ENCODE results near the gene TUB. TPM values are rescaled to one million over a fixed set of nuclear protein-coding genes. Genes with fewer than 3 reads are reported as not detected.

The TUB gene
- polyA plus RNA-seq, 1 donor, result 15.2 TPM

DNA sequence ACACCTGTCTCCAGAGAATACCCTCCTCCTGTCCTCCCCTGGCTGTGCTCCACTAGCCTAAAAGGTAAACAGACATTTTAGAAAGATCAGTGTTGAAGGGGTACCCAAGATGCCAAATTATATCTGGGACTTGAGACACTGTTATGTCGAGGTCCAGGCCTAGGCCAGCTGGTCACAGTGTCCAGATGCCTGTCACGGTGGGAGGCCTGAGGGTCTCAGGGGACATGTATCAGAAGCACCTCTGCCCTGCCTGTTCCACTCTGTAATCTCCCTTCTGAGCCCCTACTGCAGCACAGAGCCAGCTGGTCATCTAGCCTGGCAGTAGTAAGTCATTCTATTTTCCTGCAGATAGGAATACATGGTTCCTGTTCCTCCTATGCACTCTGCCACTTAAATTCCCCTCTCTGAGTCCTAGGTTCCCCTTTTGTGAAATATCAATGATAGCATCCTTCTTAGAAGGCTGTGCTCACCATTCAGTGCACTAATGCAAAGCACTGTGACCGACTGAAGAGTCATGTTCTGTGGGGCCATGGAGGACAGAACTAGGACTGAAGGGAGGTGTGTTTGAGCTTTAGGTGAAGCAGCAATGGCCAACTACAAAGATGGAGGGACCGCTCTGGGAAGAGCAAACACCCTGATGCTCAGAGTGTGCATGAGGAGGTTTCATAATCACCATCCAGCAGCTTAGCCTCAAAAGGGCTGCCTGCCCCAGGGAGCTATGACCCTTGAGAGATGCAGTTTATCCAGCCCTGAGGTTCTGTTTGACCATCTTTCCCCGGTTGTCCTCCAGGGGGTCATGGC lies 44.8 kb upstream of the TUB start:
- no peak for DNase-seq

DNA sequence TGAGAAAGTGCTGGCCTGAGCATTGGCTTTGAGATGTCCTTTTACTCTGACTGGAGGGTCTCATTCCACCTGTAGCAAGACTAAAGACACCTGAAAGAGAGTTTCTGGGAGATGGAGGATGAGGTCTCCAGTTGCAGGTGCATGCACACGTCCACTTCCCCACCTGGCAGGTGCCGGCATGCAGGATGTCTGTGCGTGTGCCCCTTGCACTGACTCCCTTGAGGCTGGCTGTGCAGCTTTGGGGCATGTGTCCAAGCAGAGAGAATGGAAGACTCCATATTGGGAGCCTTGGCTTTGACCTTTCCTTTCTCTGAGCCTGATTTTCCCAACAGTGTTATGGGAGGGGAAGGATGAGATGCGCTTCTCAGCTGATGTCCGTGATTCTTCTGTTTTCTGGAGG lies 44.0 kb upstream of the TUB start:
- Histone ChIP-seq H3K27me3 (ENCODE audit: control insufficient read depth, insufficient read depth, low read length) (no peaks in the 10 kb centered on the region), H3K27ac (ENCODE audit: low read length) (no peak overlapping the region), H3K4me3 (ENCODE audit: low read length) (no peak overlapping the region), H3K9me3 (ENCODE audit: control insufficient read depth, low read depth, low read length) (no peaks in the 10 kb centered on the region), H3K4me1 (ENCODE audit: control insufficient read depth, insufficient read depth, low read length) (peaks cover 14% of the 10 kb centered on the region), H3K36me3 (ENCODE audit: control insufficient read depth, insufficient read depth, low read length) (no peaks in the 10 kb centered on the region)
- DNase-seq, result no peak
- no CpG with 5 or more reads among the region's 5 CpGs for WGBS (ENCODE audit: insufficient coverage, low lambda C conversion rate)

More for the DNA sequence above, 44.8 kb upstream of the TUB start:
- 100% methylated on average over 1 of the region's 5 CpGs for WGBS (ENCODE audit: insufficient coverage, low lambda C conversion rate)
- H3K36me3 ChIP-seq (ENCODE audit: control insufficient read depth, insufficient read depth, low read length), result no peaks in the 10 kb centered on the region
- H3K4me1 ChIP-seq (ENCODE audit: control insufficient read depth, insufficient read depth, low read length), result peaks cover 14% of the 10 kb centered on the region
- no peak overlapping the region for H3K4me3 ChIP-seq (ENCODE audit: low read length)
- H3K9me3 ChIP-seq (ENCODE audit: control insufficient read depth, low read depth, low read length), result no peaks in the 10 kb centered on the region
- H3K27me3 ChIP-seq (ENCODE audit: control insufficient read depth, insufficient read depth, low read length), result no peaks in the 10 kb centered on the region
- H3K27ac ChIP-seq (ENCODE audit: low read length), result no peak overlapping the region

DNA sequence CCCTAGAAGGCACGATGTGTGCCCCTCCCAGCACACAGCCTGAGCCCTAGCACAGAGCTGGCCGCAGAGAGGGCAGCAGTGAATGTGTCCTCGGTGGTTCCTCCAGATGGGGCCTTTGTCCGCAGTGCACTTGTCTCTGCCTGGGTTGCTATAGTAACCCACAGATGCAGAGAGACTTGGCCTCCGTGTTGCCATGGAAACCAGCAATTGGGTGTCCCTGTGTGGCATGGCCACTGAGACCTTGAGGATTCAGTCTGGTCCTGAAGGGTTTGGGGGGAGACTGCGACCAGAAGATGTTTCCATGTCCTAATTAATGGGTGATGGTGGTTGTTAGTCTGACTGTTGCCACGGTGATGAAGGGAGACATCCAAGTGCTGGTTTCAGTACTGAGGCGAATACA lies 42.6 kb upstream of the TUB start:
- no peaks in the 10 kb centered on the region for H3K9me3 ChIP-seq (ENCODE audit: control insufficient read depth, low read depth, low read length)
- H3K36me3 ChIP-seq (ENCODE audit: control insufficient read depth, insufficient read depth, low read length), result no peaks in the 10 kb centered on the region
- H3K27me3 ChIP-seq (ENCODE audit: control insufficient read depth, insufficient read depth, low read length), result no peaks in the 10 kb centered on the region
- DNase-seq, result no peak
- H3K4me3 ChIP-seq (ENCODE audit: low read length), result no peak overlapping the region
- H3K4me1 ChIP-seq (ENCODE audit: control insufficient read depth, insufficient read depth, low read length), result peaks cover 12% of the 10 kb centered on the region
- WGBS (ENCODE audit: insufficient coverage, low lambda C conversion rate), result no CpG with 5 or more reads among the region's 8 CpGs
- H3K27ac ChIP-seq (ENCODE audit: low read length), result no peak overlapping the region

DNA sequence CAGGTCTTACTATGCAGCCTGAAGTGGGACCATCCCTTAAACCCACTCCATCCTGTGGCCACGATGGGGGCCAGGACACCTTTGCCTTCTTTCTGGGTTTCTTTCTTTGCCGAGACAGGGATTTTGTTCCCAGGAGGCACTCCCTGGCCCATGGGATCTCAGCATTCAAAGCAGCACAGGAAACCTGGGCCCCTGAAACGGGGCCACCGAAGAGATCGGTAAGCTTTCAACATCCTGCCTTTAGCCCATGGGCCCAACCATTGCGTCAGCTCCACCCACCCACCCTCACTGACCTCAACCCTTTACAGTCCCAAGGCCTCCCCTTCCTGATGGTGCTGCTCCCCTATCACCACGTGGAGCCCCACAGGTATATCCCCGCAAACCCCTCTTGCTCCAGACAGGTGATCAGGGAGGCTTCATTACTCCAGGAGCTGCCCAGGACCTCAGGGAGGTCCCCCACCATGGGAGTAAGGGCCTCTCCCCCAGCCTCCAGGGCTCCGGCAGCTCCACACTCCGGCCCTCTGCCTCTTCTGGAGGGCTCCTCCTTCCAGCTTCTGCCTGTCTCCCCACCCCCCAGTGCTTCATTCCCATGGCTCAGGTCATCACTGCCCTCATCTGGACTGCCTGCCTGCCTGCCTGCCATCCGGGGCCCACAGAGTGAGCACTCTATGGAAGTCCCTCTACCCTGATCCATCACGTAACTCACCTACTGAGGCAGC lies 42.0 kb upstream of the TUB start:
- Histone ChIP-seq H3K4me1 (ENCODE audit: control insufficient read depth, insufficient read depth, low read length) (peaks cover 6% of the 10 kb centered on the region), H3K9me3 (ENCODE audit: control insufficient read depth, low read depth, low read length) (no peaks in the 10 kb centered on the region), H3K27ac (ENCODE audit: low read length) (no peak overlapping the region), H3K36me3 (ENCODE audit: control insufficient read depth, insufficient read depth, low read length) (no peaks in the 10 kb centered on the region), H3K4me3 (ENCODE audit: low read length) (no peak overlapping the region), H3K27me3 (ENCODE audit: control insufficient read depth, insufficient read depth, low read length) (no peaks in the 10 kb centered on the region)
- no CpG with 5 or more reads among the region's 12 CpGs for WGBS (ENCODE audit: insufficient coverage, low lambda C conversion rate)
- DNase-seq, result no peak

DNA sequence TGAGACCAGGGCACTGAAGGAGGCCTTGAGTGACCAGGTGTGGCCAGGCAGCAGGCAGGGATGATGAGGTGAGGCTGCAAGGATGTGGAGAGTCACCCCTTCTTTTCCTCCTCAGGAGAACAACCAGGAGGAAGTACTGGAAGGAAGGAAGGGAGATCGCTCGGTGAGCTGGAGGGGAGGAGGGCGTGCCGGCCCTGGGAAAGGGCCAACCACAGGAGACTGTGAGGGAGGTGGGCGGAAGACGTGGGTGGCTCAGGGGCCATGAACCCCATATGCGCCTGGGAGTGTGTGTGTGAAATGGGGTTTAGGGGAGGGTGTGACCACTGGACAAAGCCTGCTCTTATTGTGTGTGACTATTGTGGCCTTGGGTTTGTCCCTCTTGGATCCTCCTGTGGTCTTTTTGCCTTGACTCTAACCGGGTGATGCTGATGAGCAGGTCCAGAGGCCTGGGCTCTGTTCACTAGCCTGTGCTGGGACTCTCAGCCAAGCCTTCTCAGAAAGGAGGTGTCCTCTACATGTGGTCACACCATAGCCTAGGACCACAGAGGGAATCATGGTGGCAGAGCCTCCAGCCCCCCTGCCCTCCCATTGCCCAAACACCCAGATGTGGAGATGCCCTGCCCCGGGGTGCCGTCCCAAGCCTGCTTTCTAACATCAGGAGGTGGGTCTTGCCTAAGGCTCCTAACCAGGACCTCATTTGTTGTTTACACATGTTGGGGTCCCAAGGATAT lies 41.3 kb upstream of the TUB start:
- H3K4me3 ChIP-seq (ENCODE audit: low read length), result no peak overlapping the region
- no CpG with 5 or more reads among the region's 10 CpGs for WGBS (ENCODE audit: insufficient coverage, low lambda C conversion rate)
- H3K36me3 ChIP-seq (ENCODE audit: control insufficient read depth, insufficient read depth, low read length), result no peaks in the 10 kb centered on the region
- peaks cover 4% of the 10 kb centered on the region for H3K4me1 ChIP-seq (ENCODE audit: control insufficient read depth, insufficient read depth, low read length)
- no peak overlapping the region for H3K27ac ChIP-seq (ENCODE audit: low read length)
- H3K9me3 ChIP-seq (ENCODE audit: control insufficient read depth, low read depth, low read length), result no peaks in the 10 kb centered on the region
- no peak for DNase-seq
- H3K27me3 ChIP-seq (ENCODE audit: control insufficient read depth, insufficient read depth, low read length), result peaks cover 1% of the 10 kb centered on the region

DNA sequence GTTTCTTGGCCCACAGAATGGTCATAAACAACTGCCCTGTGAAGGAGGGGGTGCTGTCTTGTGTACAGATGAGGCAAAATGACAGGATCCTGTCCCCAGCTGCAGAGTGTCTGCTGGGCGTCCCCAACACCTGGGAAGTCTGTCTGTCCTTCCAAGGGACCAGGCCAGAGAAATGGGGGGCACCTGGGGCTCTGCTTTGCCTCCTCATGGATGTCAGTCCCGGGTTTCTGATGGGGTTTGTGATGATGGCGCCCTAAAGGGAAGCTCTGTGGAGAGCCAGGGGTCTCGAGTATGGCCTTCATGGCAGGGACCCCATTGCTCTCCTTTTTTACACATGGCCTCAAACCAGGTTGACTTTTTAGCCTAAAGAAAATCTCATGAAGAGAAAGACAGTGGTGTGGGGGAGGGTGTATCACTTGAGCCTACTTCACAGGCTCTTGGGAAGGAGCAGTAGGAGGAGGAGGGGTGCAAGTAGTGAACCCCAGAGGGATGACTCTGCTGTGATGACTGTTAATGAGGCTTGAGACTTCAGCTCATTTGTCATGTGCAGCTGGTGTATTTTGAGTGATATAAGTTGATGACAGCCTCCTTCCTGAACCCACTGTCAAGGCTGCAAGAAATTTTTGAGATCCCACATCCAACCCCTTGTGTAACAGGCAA lies 40.6 kb upstream of the TUB start:
- Histone ChIP-seq H3K4me3 (ENCODE audit: low read length) (no peak overlapping the region), H3K4me1 (ENCODE audit: control insufficient read depth, insufficient read depth, low read length) (peaks cover 2% of the 10 kb centered on the region), H3K36me3 (ENCODE audit: control insufficient read depth, insufficient read depth, low read length) (no peaks in the 10 kb centered on the region), H3K27ac (ENCODE audit: low read length) (no peak overlapping the region), H3K27me3 (ENCODE audit: control insufficient read depth, insufficient read depth, low read length) (peaks cover 4% of the 10 kb centered on the region), H3K9me3 (ENCODE audit: control insufficient read depth, low read depth, low read length) (no peaks in the 10 kb centered on the region)
- no CpG with 5 or more reads among the region's 4 CpGs for WGBS (ENCODE audit: insufficient coverage, low lambda C conversion rate)
- DNase-seq, result no peak

DNA sequence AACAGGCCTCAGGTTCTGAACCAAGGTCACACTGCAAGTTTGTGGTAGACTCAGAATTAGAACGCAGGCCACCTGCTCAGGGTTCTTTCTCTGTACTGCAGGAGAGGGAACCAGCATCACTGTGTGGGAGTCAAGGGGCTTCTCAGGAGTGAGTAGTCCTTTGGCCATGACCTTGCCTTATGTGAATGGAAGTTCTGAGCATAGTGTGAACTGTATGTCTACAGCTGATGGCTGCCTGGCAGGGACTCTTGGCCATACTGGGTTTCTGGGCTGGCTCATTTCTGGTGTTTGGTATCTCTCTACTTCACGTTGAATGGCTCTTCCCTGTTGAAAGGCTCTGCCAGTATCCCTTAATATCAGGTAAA lies 40.1 kb upstream of the TUB start:
- Histone ChIP-seq H3K4me1 (ENCODE audit: control insufficient read depth, insufficient read depth, low read length) (peaks cover 1% of the 10 kb centered on the region), H3K27me3 (ENCODE audit: control insufficient read depth, insufficient read depth, low read length) (peaks cover 4% of the 10 kb centered on the region), H3K4me3 (ENCODE audit: low read length) (no peak overlapping the region), H3K36me3 (ENCODE audit: control insufficient read depth, insufficient read depth, low read length) (no peaks in the 10 kb centered on the region), H3K27ac (ENCODE audit: low read length) (no peak overlapping the region), H3K9me3 (ENCODE audit: control insufficient read depth, low read depth, low read length) (no peaks in the 10 kb centered on the region)
- no peak for DNase-seq
- WGBS (ENCODE audit: insufficient coverage, low lambda C conversion rate), result no CpG with 5 or more reads among the region's 2 CpGs

DNA sequence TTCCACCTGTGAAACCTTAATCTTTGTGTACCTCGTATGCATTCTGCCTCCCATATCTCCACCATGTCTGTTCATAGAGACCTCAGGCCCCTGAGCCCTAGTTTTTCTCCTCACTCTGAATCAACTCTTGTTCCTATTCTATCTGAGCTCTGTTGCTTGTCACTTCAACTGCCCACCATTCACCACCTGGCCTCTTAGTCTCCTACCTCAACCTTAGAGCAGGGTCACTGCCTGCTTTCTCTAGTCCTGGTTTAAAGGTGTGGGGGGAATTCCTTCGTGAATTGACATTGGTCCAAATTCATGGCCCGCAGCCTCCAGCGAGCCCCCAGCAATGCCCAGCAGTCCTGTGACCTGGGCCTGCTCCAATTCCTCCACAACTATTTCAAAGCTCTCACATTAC lies 39.4 kb upstream of the TUB start:
- no peak overlapping the region for H3K4me3 ChIP-seq (ENCODE audit: low read length)
- 80% methylated on average over 1 of the region's 4 CpGs for WGBS (ENCODE audit: insufficient coverage, low lambda C conversion rate)
- H3K9me3 ChIP-seq (ENCODE audit: control insufficient read depth, low read depth, low read length), result no peaks in the 10 kb centered on the region
- DNase-seq, result no peak
- no peaks in the 10 kb centered on the region for H3K4me1 ChIP-seq (ENCODE audit: control insufficient read depth, insufficient read depth, low read length)
- peaks cover 4% of the 10 kb centered on the region for H3K27me3 ChIP-seq (ENCODE audit: control insufficient read depth, insufficient read depth, low read length)
- no peak overlapping the region for H3K27ac ChIP-seq (ENCODE audit: low read length)
- H3K36me3 ChIP-seq (ENCODE audit: control insufficient read depth, insufficient read depth, low read length), result no peaks in the 10 kb centered on the region

DNA sequence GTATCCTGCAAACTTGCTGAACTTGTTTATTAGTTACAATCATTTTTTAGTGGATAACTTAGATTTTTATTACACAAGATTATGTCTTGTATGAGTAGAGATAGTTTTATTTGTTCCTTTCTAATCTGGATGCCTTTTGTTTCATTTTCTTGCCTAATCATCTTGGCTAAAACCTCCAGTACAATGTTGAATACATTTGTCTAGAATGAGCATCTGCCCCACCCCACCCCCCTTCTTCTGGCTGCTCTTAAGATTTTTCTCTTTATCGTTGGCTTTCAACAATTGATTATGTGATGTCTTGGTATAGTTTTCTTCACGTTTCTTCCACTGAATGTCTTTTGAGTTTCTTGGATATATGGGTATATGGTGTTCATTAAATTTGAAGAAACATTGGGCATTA lies 37.3 kb upstream of the TUB start:
- no CpG with 5 or more reads among the region's 2 CpGs for WGBS (ENCODE audit: insufficient coverage, low lambda C conversion rate)
- no peaks in the 10 kb centered on the region for H3K4me1 ChIP-seq (ENCODE audit: control insufficient read depth, insufficient read depth, low read length)
- peaks cover 4% of the 10 kb centered on the region for H3K27me3 ChIP-seq (ENCODE audit: control insufficient read depth, insufficient read depth, low read length)
- no peak for DNase-seq
- H3K27ac ChIP-seq (ENCODE audit: low read length), result no peak overlapping the region
- no peaks in the 10 kb centered on the region for H3K36me3 ChIP-seq (ENCODE audit: control insufficient read depth, insufficient read depth, low read length)
- H3K4me3 ChIP-seq (ENCODE audit: low read length), result no peak overlapping the region
- no peaks in the 10 kb centered on the region for H3K9me3 ChIP-seq (ENCODE audit: control insufficient read depth, low read depth, low read length)

DNA sequence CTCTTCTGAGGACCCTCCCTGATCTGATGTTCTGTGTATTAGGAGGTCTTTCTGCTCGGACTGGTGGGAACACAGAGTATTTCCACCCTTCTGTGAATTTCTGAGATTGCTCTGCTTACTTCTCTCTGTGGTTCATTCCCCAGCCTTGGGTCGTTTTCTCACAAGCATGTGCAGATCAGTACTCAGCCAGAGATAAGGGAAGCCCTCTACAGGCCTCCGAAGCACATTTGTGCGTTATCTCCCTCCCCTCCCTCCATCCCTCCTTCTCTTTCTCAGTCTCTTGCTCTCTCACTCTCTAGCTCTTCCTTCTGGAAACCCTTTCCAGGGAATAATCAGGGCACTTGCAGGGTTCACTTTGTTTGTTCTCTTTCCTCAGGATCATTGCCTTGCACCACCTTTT lies 35.2 kb upstream of the TUB start:
- no peak overlapping the region for H3K27ac ChIP-seq (ENCODE audit: low read length)
- H3K4me3 ChIP-seq (ENCODE audit: low read length), result no peak overlapping the region
- peaks cover 4% of the 10 kb centered on the region for H3K27me3 ChIP-seq (ENCODE audit: control insufficient read depth, insufficient read depth, low read length)
- no peak for DNase-seq
- WGBS (ENCODE audit: insufficient coverage, low lambda C conversion rate), result 0% methylated on average over 1 of the region's 4 CpGs
- no peaks in the 10 kb centered on the region for H3K4me1 ChIP-seq (ENCODE audit: control insufficient read depth, insufficient read depth, low read length)
- no peaks in the 10 kb centered on the region for H3K9me3 ChIP-seq (ENCODE audit: control insufficient read depth, low read depth, low read length)
- no peaks in the 10 kb centered on the region for H3K36me3 ChIP-seq (ENCODE audit: control insufficient read depth, insufficient read depth, low read length)
